ENCODE measurements around the gene CDC42EP2. TPM values are rescaled to one million over a fixed set of nuclear protein-coding genes. Genes with fewer than 3 reads are reported as not detected.

The CDC42EP2 gene
- total RNA-seq, 1 donor from 2014 or later = 0.18 TPM

- H3K27ac Mint-ChIP-seq = peak overlapping the region; percentile 83
- no peaks in the 10 kb centered on the region for H3K9me3 Mint-ChIP-seq
- peaks cover 23% of the 10 kb centered on the region for H3K4me1 Mint-ChIP-seq
- H3K4me3 Mint-ChIP-seq = peak overlapping the region; percentile 91
- TF ChIP-seq CTCF (IDR thresholded peaks at IDR 0.05) = no peak
- no peaks in the 10 kb centered on the region for H3K27me3 Mint-ChIP-seq
- CTCF ChIA-PET = interaction anchor here (1.0 kb wide), 1 partner anchor 25 kb away, joined by 4 read pairs; no protein-coding TSS in a partner anchor
- peak; percentile 52 for DNase-seq
- POLR2A ChIA-PET = interaction anchor here (0.6 to 2.1 kb wide), 10 partner anchors 11 to 1000 kb away, joined by 3 to 16 read pairs (median 4); partner anchors contain the start of genes DPF2 and MALAT1
- ATAC-seq (ENCODE audit: low read depth) = peak; percentile 36
- H3K36me3 Mint-ChIP-seq (ENCODE audit: low read depth) = peaks cover 22% of the 10 kb centered on the region
- intact Hi-C loops (cut with micrococcal nuclease) = loop anchor here (2.0 kb wide), 1 partner anchor 28 kb away; the partner anchor contains the start of gene SLC25A45
These were observed 40.5 kb downstream of the CDC42EP2 start for GRCh38 chr11:65355013-65355775.

DNA sequence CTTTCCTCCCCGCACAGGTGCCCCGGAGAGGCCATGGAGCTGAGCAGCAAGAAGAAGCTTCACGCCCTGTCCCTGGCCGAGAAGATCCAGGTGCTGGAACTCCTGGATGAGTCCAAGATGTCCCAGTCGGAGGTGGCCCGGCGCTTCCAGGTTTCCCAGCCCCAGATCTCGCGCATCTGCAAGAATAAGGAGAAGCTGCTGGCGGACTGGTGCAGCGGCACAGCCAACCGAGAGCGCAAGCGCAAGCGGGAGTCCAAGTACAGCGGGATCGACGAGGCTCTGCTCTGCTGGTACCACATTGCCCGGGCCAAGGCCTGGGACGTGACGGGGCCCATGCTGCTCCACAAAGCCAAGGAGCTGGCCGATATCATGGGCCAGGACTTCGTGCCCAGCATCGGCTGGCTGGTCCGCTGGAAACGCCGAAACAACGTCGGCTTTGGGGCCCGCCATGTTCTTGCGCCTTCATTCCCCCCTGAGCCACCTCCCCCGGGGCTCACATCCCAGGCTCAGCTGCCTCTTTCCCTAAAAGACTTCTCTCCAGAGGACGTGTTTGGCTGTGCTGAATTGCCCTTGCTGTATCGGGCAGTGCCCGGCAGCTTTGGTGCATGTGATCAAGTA, 41.2 kb downstream of the CDC42EP2 start:
- DNase-seq (no peak), ATAC-seq (ENCODE audit: low read depth) (no peak)
- peak overlapping the region; percentile 91 for H3K4me3 Mint-ChIP-seq
- no peak for TF ChIP-seq CTCF (IDR thresholded peaks at IDR 0.05)
- POLR2A ChIA-PET = interaction anchor here (0.5 to 2.1 kb wide), 11 partner anchors 10 to 1001 kb away, joined by 3 to 7 read pairs (median 4); partner anchors contain the start of genes DPF2 and MALAT1
- peaks cover 23% of the 10 kb centered on the region for H3K4me1 Mint-ChIP-seq
- H3K27ac Mint-ChIP-seq = peak overlapping the region; percentile 21
- CTCF ChIA-PET = interaction anchor here (1.0 kb wide), 1 partner anchor 26 kb away, joined by 4 read pairs; no protein-coding TSS in a partner anchor
- intact Hi-C loops (cut with micrococcal nuclease) = loop anchor here (2.0 kb wide), 1 partner anchor 27 kb away; the partner anchor contains the start of gene SLC25A45
- H3K27me3 Mint-ChIP-seq = no peaks in the 10 kb centered on the region
- H3K36me3 Mint-ChIP-seq (ENCODE audit: low read depth) = peaks cover 19% of the 10 kb centered on the region
- H3K9me3 Mint-ChIP-seq = no peaks in the 10 kb centered on the region

- Mint-ChIP-seq H3K27me3 (no peaks in the 10 kb centered on the region), H3K4me1 (peaks cover 23% of the 10 kb centered on the region), H3K4me3 (no peak overlapping the region), H3K36me3 (ENCODE audit: low read depth) (peaks cover 14% of the 10 kb centered on the region), H3K9me3 (no peaks in the 10 kb centered on the region), H3K27ac (no peak overlapping the region)
- ATAC-seq (ENCODE audit: low read depth) = no peak
- no peak for TF ChIP-seq CTCF (IDR thresholded peaks at IDR 0.05)
- POLR2A ChIA-PET = interaction anchor here (0.5 to 2.1 kb wide), 6 partner anchors 22 to 506 kb away, joined by 3 to 7 read pairs (median 4); partner anchors contain the start of gene SLC25A45
- intact Hi-C loops (cut with micrococcal nuclease) = no loop called here
- no peak for DNase-seq
- CTCF ChIA-PET = interaction anchor here (1.2 kb wide), 1 partner anchor 23 kb away, joined by 3 read pairs; the partner anchor contains the start of gene DPF2
These were observed 41.8 kb downstream of the CDC42EP2 start for GRCh38 chr11:65356394-65356972.

- no peaks in the 10 kb centered on the region for H3K27me3 Mint-ChIP-seq
- H3K36me3 Mint-ChIP-seq (ENCODE audit: low read depth) = peaks cover under 1% of the 10 kb centered on the region
- H3K9me3 Mint-ChIP-seq = no peaks in the 10 kb centered on the region
- no peak for DNase-seq
- CTCF ChIA-PET = interaction anchor here (0.8 to 1.2 kb wide), 3 partner anchors 20 to 153 kb away, joined by 3 to 4 read pairs (median 3); partner anchors contain the start of gene DPF2
- POLR2A ChIA-PET = interaction anchor here (0.6 to 1.1 kb wide), 6 partner anchors 9 to 124 kb away, joined by 3 to 6 read pairs (median 3); partner anchors contain the start of genes DPF2 and SLC25A45
- peaks cover 34% of the 10 kb centered on the region for H3K4me1 Mint-ChIP-seq
- intact Hi-C loops (cut with micrococcal nuclease) = no loop called here
- no peak for ATAC-seq (ENCODE audit: low read depth)
- TF ChIP-seq CTCF (IDR thresholded peaks at IDR 0.05) = no peak
- no peak overlapping the region for H3K4me3 Mint-ChIP-seq
- peak overlapping the region; percentile 8 for H3K27ac Mint-ChIP-seq
These were observed 43.2 kb downstream of the CDC42EP2 start for GRCh38 chr11:65357856-65358356.
